HepG2 (cell line): ENCODE measurements around the gene DAO. TPM values are rescaled to one million over a fixed set of nuclear protein-coding genes. Genes with fewer than 3 reads are reported as not detected.

Source experiments
- ATF1 ChIP-seq: IDR thresholded peaks from 2 replicates; pipeline ENCODE4 v1.6.1; 2016; ENCODE audit warnings: mild to moderate bottlenecking, control low read depth
- GABPB1 ChIP-seq: IDR thresholded peaks from 2 replicates; pipeline ENCODE4 v1.6.1; 2016; ENCODE audit warnings: mild to moderate bottlenecking, missing genetic modification reagents, moderate library complexity, missing compliant biosample characterization
- IRF2 ChIP-seq: IDR thresholded peaks from 2 replicates; pipeline ENCODE4 v1.6.1; 2018; ENCODE audit warnings: missing genetic modification reagents, missing compliant biosample characterization
- MED1 ChIP-seq: sonication (generic); formaldehyde crosslinking; IDR thresholded peaks from 2 replicates; pipeline ENCODE4 v1.4.0; 2020; ENCODE audit warnings: missing genetic modification reagents
- MED8 ChIP-seq: sonication (generic); formaldehyde crosslinking; IDR thresholded peaks from 2 replicates; pipeline ENCODE4 v1.8.1; 2023; ENCODE audit warnings: mild to moderate bottlenecking, missing genetic modification reagents; ENCODE audit not compliant: insufficient replicate concordance
- NFE2 ChIP-seq: sonication (generic); formaldehyde crosslinking; IDR thresholded peaks from 2 replicates; pipeline ENCODE4 v1.4.0; 2020; ENCODE audit warnings: missing genetic modification reagents
- NFE2L2 ChIP-seq: fragments of 150-350 bp; IDR thresholded peaks from 2 replicates; pipeline ENCODE4 v1.6.1; 2014; ENCODE audit warnings: low read length
- NR2F6 ChIP-seq, 2 experiments: IDR thresholded peaks; 2 replicates each; pipeline ENCODE4 v1.6.1; 2016; ENCODE audit warnings: antibody characterized with exemption in 1 of 2, mild to moderate bottlenecking in 1 of 2
- RARA ChIP-seq: IDR thresholded peaks from 2 replicates; pipeline ENCODE4 v1.6.1; 2016; ENCODE audit warnings: missing genetic modification reagents, missing compliant biosample characterization
- RELA ChIP-seq: sonication (generic); formaldehyde crosslinking; IDR thresholded peaks from 2 replicates; pipeline ENCODE4 v1.4.0; 2020; ENCODE audit warnings: missing genetic modification reagents
- RORA ChIP-seq: sonication (generic); formaldehyde crosslinking; IDR thresholded peaks from 2 replicates; pipeline ENCODE4 v1.5.0; 2020; ENCODE audit warnings: mild to moderate bottlenecking, missing genetic modification reagents, moderate library complexity
- SKI ChIP-seq: fragments of 450-650 bp; IDR thresholded peaks from one replicate; pipeline ENCODE4 v1.6.1; 2018; ENCODE audit warnings: mild to moderate bottlenecking; ENCODE audit not compliant: partially characterized antibody
- YEATS2 ChIP-seq: sonication (generic); formaldehyde crosslinking; IDR thresholded peaks from 2 replicates; pipeline ENCODE4 v1.4.0; 2020; ENCODE audit warnings: missing genetic modification reagents, borderline replicate concordance
- ZBTB34 ChIP-seq: sonication (generic); formaldehyde crosslinking; IDR thresholded peaks from 2 replicates; pipeline ENCODE4 v1.8.0; 2022; ENCODE audit warnings: mild to moderate bottlenecking, missing genetic modification reagents
- ZNF354B ChIP-seq: sonication (generic); formaldehyde crosslinking; IDR thresholded peaks from 2 replicates; pipeline ENCODE4 v1.8.0; 2022; ENCODE audit warnings: mild to moderate bottlenecking, missing genetic modification reagents
- ZNF367 ChIP-seq: sonication (generic); formaldehyde crosslinking; IDR thresholded peaks from 2 replicates; pipeline ENCODE4 v1.4.0; 2020; ENCODE audit warnings: missing genetic modification reagents, borderline replicate concordance
- polyA plus RNA-seq, 8 experiments: library from polyadenylated mRNA; depleted of rRNA in 3 of 8; stranded (reverse) in 7 of 8; unstranded in 1 of 8; fragments of >200 nt; fragmentation: Illumina TruSeq in 4 of 8; extraction: Trizol in 4 of 8; gene quantifications; 2 replicates each; pipeline versions ENCODE4 v1.2.1 to v1.2.3, GENCODE V29; 2011 to 2016; ENCODE audit warnings: low read depth in 4 of 8, missing spikeins in 1 of 8, mixed read lengths in 1 of 8; ENCODE audit not compliant: insufficient read depth in 1 of 8
- total RNA-seq, 5 experiments: library from RNA; depleted of rRNA; stranded (reverse); fragments of >200 nt; fragmentation: Illumina TruSeq; extraction: Trizol; gene quantifications; 2 replicates each; pipeline ENCODE4 v1.2.3, GENCODE V29; 2016; ENCODE audit warnings: low read depth in 1 of 5
- TF ChIP-seq, protein P1 (sequence below): sonication (generic); formaldehyde crosslinking; IDR thresholded peaks from 2 replicates; pipeline ENCODE4 v1.5.1; 2020; ENCODE audit warnings: mild to moderate bottlenecking, missing genetic modification reagents, moderate library complexity
- TF ChIP-seq, protein P2 (sequence below): sonication (generic); formaldehyde crosslinking; IDR thresholded peaks from 2 replicates; pipeline ENCODE4 v1.8.1; 2023; ENCODE audit warnings: missing genetic modification reagents, mild to moderate bottlenecking, borderline replicate concordance
- TF ChIP-seq, protein P3 (sequence below): sonication (generic); formaldehyde crosslinking; IDR thresholded peaks from 2 replicates; pipeline ENCODE4 v1.4.0; 2020; ENCODE audit warnings: missing genetic modification reagents, mild to moderate bottlenecking, borderline replicate concordance

Gene DAO
- total and polyA plus RNA-seq, 2 of the 13 experiments (the other 11 are each of a cell fraction or from before 2014, with no cell fraction given), result 0.34 to 0.82 TPM

- TF ChIP-seq, protein P1, sequence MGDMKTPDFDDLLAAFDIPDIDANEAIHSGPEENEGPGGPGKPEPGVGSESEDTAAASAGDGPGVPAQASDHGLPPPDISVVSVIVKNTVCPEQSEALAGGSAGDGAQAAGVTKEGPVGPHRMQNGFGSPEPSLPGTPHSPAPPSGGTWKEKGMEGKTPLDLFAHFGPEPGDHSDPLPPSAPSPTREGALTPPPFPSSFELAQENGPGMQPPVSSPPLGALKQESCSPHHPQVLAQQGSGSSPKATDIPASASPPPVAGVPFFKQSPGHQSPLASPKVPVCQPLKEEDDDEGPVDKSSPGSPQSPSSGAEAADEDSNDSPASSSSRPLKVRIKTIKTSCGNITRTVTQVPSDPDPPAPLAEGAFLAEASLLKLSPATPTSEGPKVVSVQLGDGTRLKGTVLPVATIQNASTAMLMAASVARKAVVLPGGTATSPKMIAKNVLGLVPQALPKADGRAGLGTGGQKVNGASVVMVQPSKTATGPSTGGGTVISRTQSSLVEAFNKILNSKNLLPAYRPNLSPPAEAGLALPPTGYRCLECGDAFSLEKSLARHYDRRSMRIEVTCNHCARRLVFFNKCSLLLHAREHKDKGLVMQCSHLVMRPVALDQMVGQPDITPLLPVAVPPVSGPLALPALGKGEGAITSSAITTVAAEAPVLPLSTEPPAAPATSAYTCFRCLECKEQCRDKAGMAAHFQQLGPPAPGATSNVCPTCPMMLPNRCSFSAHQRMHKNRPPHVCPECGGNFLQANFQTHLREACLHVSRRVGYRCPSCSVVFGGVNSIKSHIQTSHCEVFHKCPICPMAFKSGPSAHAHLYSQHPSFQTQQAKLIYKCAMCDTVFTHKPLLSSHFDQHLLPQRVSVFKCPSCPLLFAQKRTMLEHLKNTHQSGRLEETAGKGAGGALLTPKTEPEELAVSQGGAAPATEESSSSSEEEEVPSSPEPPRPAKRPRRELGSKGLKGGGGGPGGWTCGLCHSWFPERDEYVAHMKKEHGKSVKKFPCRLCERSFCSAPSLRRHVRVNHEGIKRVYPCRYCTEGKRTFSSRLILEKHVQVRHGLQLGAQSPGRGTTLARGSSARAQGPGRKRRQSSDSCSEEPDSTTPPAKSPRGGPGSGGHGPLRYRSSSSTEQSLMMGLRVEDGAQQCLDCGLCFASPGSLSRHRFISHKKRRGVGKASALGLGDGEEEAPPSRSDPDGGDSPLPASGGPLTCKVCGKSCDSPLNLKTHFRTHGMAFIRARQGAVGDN (CRISPR knock-in tag), result peak; percentile 87
- peak; percentile 73; the same call in 1 of the 2 replicates for TF ChIP-seq YEATS2 (CRISPR knock-in tag)
- TF ChIP-seq NR2F6 (IDR thresholded peaks at IDR 0.05), result no peak
- TF ChIP-seq NR2F6 (CRISPR knock-in tag; IDR thresholded peaks at IDR 0.05), result 0 out of 2 replicates have a peak, but pooled peaks have one; percentile 17
- peak; percentile 35; the same call in 1 of the 2 replicates for TF ChIP-seq RARA (CRISPR knock-in tag)
- TF ChIP-seq RELA, result no peak
- TF ChIP-seq GABPB1 (CRISPR knock-in tag), result peak; percentile 36
- TF ChIP-seq ZNF354B (CRISPR knock-in tag), result no peak
- TF ChIP-seq NFE2, result peak; percentile 86
- TF ChIP-seq RORA (CRISPR knock-in tag), result no peak
- TF ChIP-seq NFE2L2, result peak; percentile 56
- no peak for TF ChIP-seq ZBTB34
- TF ChIP-seq IRF2 (CRISPR knock-in tag), result 0 out of 2 replicates have a peak, but pooled peaks have one; percentile 21
- no peak for TF ChIP-seq MED8 (CRISPR knock-in tag)
- TF ChIP-seq ZNF367 (CRISPR knock-in tag), result no peak
- peak; percentile 36; the same call in 1 of the 2 replicates for TF ChIP-seq MED1 (CRISPR knock-in tag)
- no peak for TF ChIP-seq SKI
- TF ChIP-seq, protein P2, sequence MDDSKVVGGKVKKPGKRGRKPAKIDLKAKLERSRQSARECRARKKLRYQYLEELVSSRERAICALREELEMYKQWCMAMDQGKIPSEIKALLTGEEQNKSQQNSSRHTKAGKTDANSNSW (CRISPR knock-in tag), result no peak
- TF ChIP-seq, protein P3, sequence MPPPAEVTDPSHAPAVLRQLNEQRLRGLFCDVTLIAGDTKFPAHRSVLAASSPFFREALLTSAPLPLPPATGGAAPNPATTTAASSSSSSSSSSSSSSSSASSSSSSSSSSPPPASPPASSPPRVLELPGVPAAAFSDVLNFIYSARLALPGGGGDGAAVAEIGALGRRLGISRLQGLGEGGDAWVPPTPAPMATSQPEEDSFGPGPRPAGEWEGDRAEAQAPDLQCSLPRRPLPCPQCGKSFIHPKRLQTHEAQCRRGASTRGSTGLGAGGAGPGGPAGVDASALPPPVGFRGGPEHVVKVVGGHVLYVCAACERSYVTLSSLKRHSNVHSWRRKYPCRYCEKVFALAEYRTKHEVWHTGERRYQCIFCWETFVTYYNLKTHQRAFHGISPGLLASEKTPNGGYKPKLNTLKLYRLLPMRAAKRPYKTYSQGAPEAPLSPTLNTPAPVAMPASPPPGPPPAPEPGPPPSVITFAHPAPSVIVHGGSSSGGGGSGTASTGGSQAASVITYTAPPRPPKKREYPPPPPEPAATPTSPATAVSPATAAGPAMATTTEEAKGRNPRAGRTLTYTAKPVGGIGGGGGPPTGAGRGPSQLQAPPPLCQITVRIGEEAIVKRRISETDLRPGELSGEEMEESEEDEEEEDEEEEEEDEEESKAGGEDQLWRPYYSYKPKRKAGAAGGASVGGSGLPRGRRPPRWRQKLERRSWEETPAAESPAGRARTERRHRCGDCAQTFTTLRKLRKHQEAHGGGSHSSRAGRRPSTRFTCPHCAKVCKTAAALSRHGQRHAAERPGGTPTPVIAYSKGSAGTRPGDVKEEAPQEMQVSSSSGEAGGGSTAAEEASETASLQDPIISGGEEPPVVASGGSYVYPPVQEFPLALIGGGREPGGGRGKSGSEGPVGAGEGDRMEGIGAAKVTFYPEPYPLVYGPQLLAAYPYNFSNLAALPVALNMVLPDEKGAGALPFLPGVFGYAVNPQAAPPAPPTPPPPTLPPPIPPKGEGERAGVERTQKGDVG (CRISPR knock-in tag), result no peak
- TF ChIP-seq ATF1 (CRISPR knock-in tag), result no peak
Observed at GRCh38 chr12:108838194-108839017, 41.5 kb upstream of the DAO start (continued).
